Stimulated activated CD8-positive, alpha-beta memory T cell treated with anti-CD3 and anti-CD28 coated beads, Interleukin-12 subunit alpha, Interleukin-12 subunit beta, amount 100 ng/mL, for 1 hour (primary cell): ENCODE results near the gene SCFD2.
"Not testable (repeated sequence)": the region's sequence is repeated elsewhere in the genome, so short reads cannot be mapped to it uniquely, and the experiment has no call there.

ENCODE experiments used
- DNase-seq: peaks from one replicate; pipeline ENCODE4 v3.0.0-alpha.2; 2020; ENCODE audit warnings: low read depth

Gene SCFD2

GRCh38 chr4:53237811-53238210 lies 128.1 kb downstream of the SCFD2 start:
- not testable (repeated sequence) for DNase-seq

- DNase-seq = not testable (repeated sequence)
Measured at GRCh38 chr4:53236624-53237023, 129.2 kb downstream of the SCFD2 start.

- DNase-seq = no peak
Measured at GRCh38 chr4:53235547-53235946, 130.3 kb downstream of the SCFD2 start.

GRCh38 chr4:53234669-53235068 lies 131.2 kb downstream of the SCFD2 start:
- DNase-seq = no peak

- no peak for DNase-seq
Measured at GRCh38 chr4:53234111-53234510, 131.8 kb downstream of the SCFD2 start.

GRCh38 chr4:53233114-53233795 lies 132.6 kb downstream of the SCFD2 start:
- no peak for DNase-seq

GRCh38 chr4:53232371-53232770 lies 133.5 kb downstream of the SCFD2 start:
- no peak for DNase-seq

GRCh38 chr4:53228036-53228435 lies 137.8 kb downstream of the SCFD2 start:
- DNase-seq = no peak

- no peak for DNase-seq
Measured at GRCh38 chr4:53227451-53227850, 138.4 kb downstream of the SCFD2 start.

GRCh38 chr4:53221832-53222480 lies 143.9 kb downstream of the SCFD2 start:
- no peak for DNase-seq

GRCh38 chr4:53219148-53219547 lies 146.7 kb downstream of the SCFD2 start:
- not testable (repeated sequence) for DNase-seq

GRCh38 chr4:53208753-53209152 lies 157.1 kb downstream of the SCFD2 start:
- no peak for DNase-seq

- DNase-seq = no peak
Measured at GRCh38 chr4:53205970-53206369, 159.9 kb downstream of the SCFD2 start.

GRCh38 chr4:53199356-53199755 lies 166.5 kb downstream of the SCFD2 start:
- no peak for DNase-seq

- no peak for DNase-seq
Measured at GRCh38 chr4:53197772-53198142, 168.1 kb downstream of the SCFD2 start.

GRCh38 chr4:53196882-53197771 lies 168.7 kb downstream of the SCFD2 start:
- DNase-seq = no peak

- no peak for DNase-seq
Measured at GRCh38 chr4:53195815-53196661, 169.8 kb downstream of the SCFD2 start.

- DNase-seq = no peak
Measured at GRCh38 chr4:53194727-53195126, 171.1 kb downstream of the SCFD2 start.

- no peak for DNase-seq
Measured at GRCh38 chr4:53193111-53193510, 172.8 kb downstream of the SCFD2 start.

GRCh38 chr4:53192496-53192895 lies 173.4 kb downstream of the SCFD2 start:
- no peak for DNase-seq

GRCh38 chr4:53191997-53192396 lies 173.9 kb downstream of the SCFD2 start:
- no peak for DNase-seq

GRCh38 chr4:53189011-53189410 lies 176.8 kb downstream of the SCFD2 start:
- no peak for DNase-seq
